Activated effector memory CD4-positive, alpha-beta T cell treated with anti-CD3 and anti-CD28 coated beads, Interleukin-2, amount 50 U/mL, for 16 hours (primary cell): Measurements from ENCODE around the gene DPF3.

Source experiments
- DNase-seq: peaks from one replicate; pipeline ENCODE4 v3.0.0-alpha.2; 2020

The DPF3 gene

GRCh38 chr14:72582582-72582981 lies 311.3 kb downstream of the DPF3 start:
- no peak for DNase-seq

GRCh38 chr14:72578514-72578913 lies 315.4 kb downstream of the DPF3 start:
- DNase-seq: no peak

DNA sequence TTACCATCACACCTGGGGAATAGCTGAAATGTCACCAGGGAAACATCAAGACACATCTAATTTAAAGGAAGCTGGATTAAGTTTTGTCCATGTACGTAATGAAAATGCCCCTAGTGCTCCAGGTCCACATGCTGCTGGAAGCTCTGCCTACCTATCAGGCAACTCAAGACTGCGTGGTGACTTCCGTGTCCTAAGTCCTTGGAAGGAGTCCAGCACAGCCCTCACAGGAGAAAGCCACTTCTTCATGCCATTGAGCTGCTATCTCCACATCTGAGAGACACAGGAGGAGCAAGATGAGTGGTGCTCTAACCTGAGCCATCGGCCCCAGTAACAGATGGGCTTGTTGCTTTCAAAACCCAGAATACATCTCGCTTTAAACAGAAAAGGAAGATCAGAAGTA lies 316.4 kb downstream of the DPF3 start:
- DNase-seq: no peak

GRCh38 chr14:72576258-72576657 lies 317.6 kb downstream of the DPF3 start:
- no peak for DNase-seq

DNA sequence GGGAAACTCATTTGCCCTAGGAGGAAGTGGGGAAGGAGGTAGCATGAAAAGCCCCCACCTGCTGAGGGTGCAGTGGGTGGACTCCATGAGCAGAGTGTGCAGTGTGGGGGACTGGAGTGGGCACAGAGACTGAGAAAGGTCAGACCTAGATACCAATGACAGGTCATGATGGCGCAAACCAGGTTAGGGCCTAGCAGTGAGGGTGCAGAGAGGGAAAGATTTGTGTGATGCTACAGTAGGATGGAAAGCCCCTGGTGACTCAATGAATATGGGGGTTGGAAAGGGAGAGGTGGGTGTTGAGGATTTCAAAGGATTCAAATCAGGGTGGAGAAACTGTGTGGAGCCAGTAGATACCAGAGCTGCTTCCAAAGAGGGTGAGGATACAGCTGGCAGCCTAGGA lies 319.2 kb downstream of the DPF3 start:
- DNase-seq: no peak

DNA sequence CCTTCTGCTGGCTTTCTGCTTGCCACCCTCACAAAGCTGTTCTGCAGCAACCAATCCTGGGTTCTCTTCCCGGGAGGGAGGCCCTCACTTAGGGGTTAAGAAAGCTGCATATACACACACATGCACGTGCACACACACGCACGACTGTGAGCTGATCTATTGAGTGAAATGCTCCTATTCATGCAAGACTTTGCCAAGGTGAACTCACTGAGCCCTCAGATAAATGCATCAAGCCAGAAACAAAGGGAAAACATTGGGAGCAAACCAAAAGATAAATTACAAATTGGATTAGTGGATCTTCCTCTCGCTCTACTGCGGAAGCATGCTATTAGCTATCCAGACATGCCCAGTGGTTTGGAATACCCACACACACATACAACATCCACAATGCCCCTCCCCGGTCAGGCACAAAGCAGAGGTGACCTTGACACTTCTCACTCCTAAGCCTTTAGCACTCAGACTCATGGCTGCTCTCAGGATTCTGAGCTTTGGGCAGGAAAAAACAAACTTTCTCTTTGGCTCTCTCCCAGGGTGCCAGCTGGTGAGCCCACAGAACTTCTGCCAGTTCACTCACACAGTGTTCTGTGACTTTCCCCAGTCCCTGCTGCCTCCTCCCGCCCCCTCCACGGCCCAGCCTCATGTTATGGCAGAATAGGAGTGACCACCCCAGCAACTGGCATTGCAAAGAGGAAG lies 320.0 kb downstream of the DPF3 start:
- no peak for DNase-seq
